SJSA1 (cell line): Measurements from ENCODE around the gene GMFB. TPM values are rescaled to one million over a fixed set of nuclear protein-coding genes. Genes with fewer than 3 reads are reported as not detected.

Experiments
- DNase-seq, 2 experiments: peaks; one replicate each; pipeline ENCODE4 v3.0.0-alpha.2; 2015 to 2020; ENCODE audit warnings: low spot score in 2 of 2, low read depth in 1 of 2
- H3K27ac ChIP-seq: fragments of 250-450 bp; sonication (Bioruptor Pico); 2 replicates; pipeline ENCODE4 v1.5.1; 2020; ENCODE audit warnings: mild to moderate bottlenecking, moderate library complexity
- H3K27me3 ChIP-seq: fragments of 250-450 bp; sonication (Bioruptor Pico); replicated peaks from 2 replicates; pipeline ENCODE4 v1.5.1; 2020; ENCODE audit warnings: mild to moderate bottlenecking, moderate library complexity
- H3K36me3 ChIP-seq: fragments of 250-450 bp; sonication (Bioruptor Pico); 2 replicates; pipeline ENCODE4 v1.5.1; 2020; ENCODE audit warnings: mild to moderate bottlenecking
- H3K4me1 ChIP-seq: fragments of 250-450 bp; sonication (Bioruptor Pico); replicated peaks from 2 replicates; pipeline ENCODE4 v1.6.1; 2021; ENCODE audit warnings: mild to moderate bottlenecking
- H3K4me3 ChIP-seq: fragments of 250-450 bp; sonication (Bioruptor Pico); 2 replicates; pipeline ENCODE4 v1.5.1; 2020; ENCODE audit warnings: mild to moderate bottlenecking
- H3K9me3 ChIP-seq: fragments of 250-450 bp; sonication (Bioruptor Pico); replicated peaks from 2 replicates; pipeline ENCODE4 v1.5.1; 2020; ENCODE audit warnings: mild to moderate bottlenecking
- total RNA-seq: library from RNA; depleted of rRNA; stranded (reverse); fragments of >200 nt; shearing (Covaris generic); gene quantifications from 2 replicates; pipeline ENCODE4 v1.2.3, GENCODE V29; 2014; rRNA removed

Gene GMFB
- total RNA-seq: 74.5 and 86.2 TPM in 2 replicates

- Histone ChIP-seq H3K4me1 (peaks cover 14% of the 10 kb centered on the region), H3K4me3 (peak within 1 kb of the TSS; percentile 74), H3K27me3 (no peaks in the 10 kb centered on the region), H3K9me3 (no peaks in the 10 kb centered on the region), H3K36me3 (peaks cover 15% of the 10 kb centered on the region; the same call in 1 of the 2 replicates), H3K27ac (peak within 1 kb of the TSS; percentile 87)
- peak; percentile 90 to 95 for DNase-seq
These were observed at the start of gene GMFB for GRCh38 chr14:54488646-54489317. Gene GMFB, minus strand, starts transcription at chr14:54488980. Its CDS starts 53 bp downstream, at chr14:54488927.

GRCh38 chr14:54538055-54538454 lies 49.3 kb upstream of the GMFB start:
- Histone ChIP-seq H3K4me1 (no peaks in the 10 kb centered on the region), H3K4me3 (no peak overlapping the region), H3K27me3 (no peaks in the 10 kb centered on the region), H3K9me3 (no peaks in the 10 kb centered on the region), H3K36me3 (peaks cover 4% of the 10 kb centered on the region; the same call in 1 of the 2 replicates), H3K27ac (no peak overlapping the region)
- no peak for DNase-seq

GRCh38 chr14:54537651-54538050 lies 48.9 kb upstream of the GMFB start:
- H3K4me1 ChIP-seq: no peaks in the 10 kb centered on the region
- DNase-seq: no peak
- no peak overlapping the region for H3K4me3 ChIP-seq
- H3K27me3 ChIP-seq: no peaks in the 10 kb centered on the region
- no peak overlapping the region for H3K27ac ChIP-seq
- peaks cover 4% of the 10 kb centered on the region; the same call in 1 of the 2 replicates for H3K36me3 ChIP-seq
- no peaks in the 10 kb centered on the region for H3K9me3 ChIP-seq

- no peak for DNase-seq
- Histone ChIP-seq H3K27me3 (no peaks in the 10 kb centered on the region), H3K9me3 (no peaks in the 10 kb centered on the region), H3K27ac (no peak overlapping the region), H3K36me3 (peaks cover 4% of the 10 kb centered on the region; the same call in 1 of the 2 replicates), H3K4me1 (no peaks in the 10 kb centered on the region), H3K4me3 (no peak overlapping the region)
These were observed 46.9 kb upstream of the GMFB start for GRCh38 chr14:54535646-54536045.

- peaks cover 4% of the 10 kb centered on the region; the same call in 1 of the 2 replicates for H3K36me3 ChIP-seq
- H3K4me1 ChIP-seq: no peaks in the 10 kb centered on the region
- no peak overlapping the region for H3K27ac ChIP-seq
- no peaks in the 10 kb centered on the region for H3K9me3 ChIP-seq
- H3K27me3 ChIP-seq: no peaks in the 10 kb centered on the region
- no peak for DNase-seq
- no peak overlapping the region for H3K4me3 ChIP-seq
These were observed 46.3 kb upstream of the GMFB start for GRCh38 chr14:54535126-54535525.

GRCh38 chr14:54533100-54533499 lies 44.3 kb upstream of the GMFB start:
- H3K36me3 ChIP-seq: peaks cover under 1% of the 10 kb centered on the region; the same call in 1 of the 2 replicates
- H3K4me3 ChIP-seq: no peak overlapping the region
- no peak overlapping the region for H3K27ac ChIP-seq
- no peaks in the 10 kb centered on the region for H3K9me3 ChIP-seq
- no peaks in the 10 kb centered on the region; the same call in 1 of the 2 replicates for H3K4me1 ChIP-seq
- no peak for DNase-seq
- no peaks in the 10 kb centered on the region for H3K27me3 ChIP-seq

GRCh38 chr14:54532111-54533012 lies 43.6 kb upstream of the GMFB start:
- no peak overlapping the region for H3K27ac ChIP-seq
- no peak overlapping the region for H3K4me3 ChIP-seq
- no peaks in the 10 kb centered on the region for H3K27me3 ChIP-seq
- H3K4me1 ChIP-seq: no peaks in the 10 kb centered on the region; the same call in 1 of the 2 replicates
- no peaks in the 10 kb centered on the region for H3K36me3 ChIP-seq
- no peak for DNase-seq
- no peaks in the 10 kb centered on the region for H3K9me3 ChIP-seq

GRCh38 chr14:54529811-54530210 lies 41.0 kb upstream of the GMFB start:
- no peaks in the 10 kb centered on the region for H3K27me3 ChIP-seq
- no peak overlapping the region for H3K27ac ChIP-seq
- no peak overlapping the region for H3K4me3 ChIP-seq
- H3K9me3 ChIP-seq: no peaks in the 10 kb centered on the region
- peaks cover 10% of the 10 kb centered on the region for H3K36me3 ChIP-seq
- DNase-seq: peak in 1 of 2 experiments; percentile 8
- no peaks in the 10 kb centered on the region; the same call in 1 of the 2 replicates for H3K4me1 ChIP-seq

GRCh38 chr14:54528973-54529372 lies 40.2 kb upstream of the GMFB start:
- Histone ChIP-seq H3K36me3 (peaks cover 11% of the 10 kb centered on the region), H3K27ac (no peak overlapping the region), H3K9me3 (no peaks in the 10 kb centered on the region), H3K27me3 (no peaks in the 10 kb centered on the region), H3K4me3 (no peak overlapping the region), H3K4me1 (no peaks in the 10 kb centered on the region; the same call in 1 of the 2 replicates)
- DNase-seq: no peak

- no peak overlapping the region for H3K4me3 ChIP-seq
- H3K4me1 ChIP-seq: no peaks in the 10 kb centered on the region; the same call in 1 of the 2 replicates
- no peaks in the 10 kb centered on the region for H3K9me3 ChIP-seq
- H3K27ac ChIP-seq: no peak overlapping the region
- no peaks in the 10 kb centered on the region for H3K27me3 ChIP-seq
- H3K36me3 ChIP-seq: peaks cover 25% of the 10 kb centered on the region
- no peak for DNase-seq
These were observed 35.6 kb upstream of the GMFB start for GRCh38 chr14:54524410-54524809.

GRCh38 chr14:54516709-54517108 lies 27.9 kb upstream of the GMFB start:
- H3K4me1 ChIP-seq: no peaks in the 10 kb centered on the region
- no peak overlapping the region for H3K27ac ChIP-seq
- peaks cover 2% of the 10 kb centered on the region; the same call in 1 of the 2 replicates for H3K36me3 ChIP-seq
- no peak overlapping the region for H3K4me3 ChIP-seq
- H3K27me3 ChIP-seq: no peaks in the 10 kb centered on the region
- H3K9me3 ChIP-seq: no peaks in the 10 kb centered on the region
- no peak for DNase-seq

GRCh38 chr14:54515670-54516069 lies 26.9 kb upstream of the GMFB start:
- peaks cover 2% of the 10 kb centered on the region; the same call in 1 of the 2 replicates for H3K36me3 ChIP-seq
- H3K4me3 ChIP-seq: no peak overlapping the region
- H3K27me3 ChIP-seq: no peaks in the 10 kb centered on the region
- no peaks in the 10 kb centered on the region for H3K9me3 ChIP-seq
- DNase-seq: no peak
- H3K4me1 ChIP-seq: peaks cover 5% of the 10 kb centered on the region
- no peak overlapping the region for H3K27ac ChIP-seq

- H3K4me3 ChIP-seq: no peak overlapping the region
- H3K9me3 ChIP-seq: no peaks in the 10 kb centered on the region
- peaks cover 8% of the 10 kb centered on the region for H3K4me1 ChIP-seq
- DNase-seq: no peak
- no peaks in the 10 kb centered on the region for H3K27me3 ChIP-seq
- H3K27ac ChIP-seq: no peak overlapping the region
- no peaks in the 10 kb centered on the region; the same call in 1 of the 2 replicates for H3K36me3 ChIP-seq
These were observed 23.6 kb upstream of the GMFB start for GRCh38 chr14:54512393-54512792.
